ENCODE data around the gene ZNF14. TPM values are rescaled to one million over a fixed set of nuclear protein-coding genes. Genes with fewer than 3 reads are reported as not detected.

Gene ZNF14
- total and polyA plus RNA-seq, 9 of the 15 experiments (the other 6 are each of a cell fraction or from before 2014, with no cell fraction given), result 1.9 to 7.0 (median 4.0) TPM

DNA sequence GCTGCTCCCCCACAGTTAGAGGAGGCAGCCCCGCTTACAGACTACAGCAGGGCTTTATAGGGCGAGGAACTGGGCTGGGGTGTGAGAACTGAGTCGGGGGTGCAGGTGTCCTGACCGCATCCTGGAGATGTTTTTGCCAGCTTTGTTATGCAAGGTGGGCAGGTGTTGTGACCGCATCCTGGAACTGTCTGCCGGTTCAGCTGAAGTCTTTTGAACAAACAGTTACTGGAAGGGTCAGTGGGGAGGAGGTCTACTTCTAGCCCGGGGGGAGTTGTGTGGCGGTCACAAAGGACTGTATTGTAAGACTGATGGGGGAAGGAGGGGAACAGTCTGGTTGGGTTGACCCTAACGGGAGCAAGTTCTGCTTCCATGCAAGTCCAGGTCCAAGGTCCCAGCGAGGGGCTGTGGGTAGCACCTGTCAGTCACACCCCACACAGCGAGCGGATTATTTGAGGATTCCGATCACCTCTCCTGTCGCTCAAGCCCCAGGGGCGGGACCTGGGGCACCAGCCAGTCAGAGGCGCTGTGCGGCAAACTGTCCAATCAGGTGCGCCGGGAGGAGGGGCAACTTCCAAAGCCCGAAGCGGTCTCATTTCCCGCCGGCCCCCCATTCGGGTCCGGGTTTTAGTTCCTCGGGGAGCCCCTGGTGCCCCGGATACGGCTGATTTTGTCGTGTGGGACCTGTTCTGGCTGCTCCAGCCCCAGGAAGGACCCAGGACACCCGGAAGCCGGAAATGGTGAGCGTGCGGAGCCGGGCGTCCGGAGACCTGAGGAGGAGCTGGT is 64.5 kb downstream of the ZNF14 start, which contains the start of gene ZNF101 (continued):
- TF ChIP-seq ZNF197 (CRISPR knock-in tag; IDR thresholded peaks at IDR 0.05; ENCODE audit: low read depth) (no peak), GTF2A2 (tag; IDR thresholded peaks at IDR 0.05) (no peak), RFX5 (IDR thresholded peaks at IDR 0.05; ENCODE audit: low read depth, low read length) (no peak), FOXJ2 (tag; IDR thresholded peaks at IDR 0.05) (no peak), ILF3 (IDR thresholded peaks at IDR 0.05; ENCODE audit: borderline replicate concordance) (no peak), CC2D1A (IDR thresholded peaks at IDR 0.05) (no peak), CHD2 (IDR thresholded peaks at IDR 0.05; ENCODE audit: low read depth, low read length) (peak; percentile 80), ZNF408 (CRISPR knock-in tag; IDR thresholded peaks at IDR 0.05; ENCODE audit: low read depth) (no peak), NR3C1 (CRISPR knock-in tag; IDR thresholded peaks at IDR 0.05) (no peak), SNIP1 (IDR thresholded peaks at IDR 0.05; ENCODE audit: low read depth) (no peak), SIRT6 (IDR thresholded peaks at IDR 0.05; ENCODE audit: low read depth, low read length) (no peak), RAD21 (CRISPR knock-in tag; conservative IDR thresholded peaks at IDR 0.05 in 1 of 2, IDR thresholded peaks at IDR 0.05 in 1 of 2) (no peak), KAT8 (IDR thresholded peaks at IDR 0.05; ENCODE audit: low read depth) (no peak), HDAC2 (IDR thresholded peaks at IDR 0.05) (no peak), HOXB6 (CRISPR knock-in tag; IDR thresholded peaks at IDR 0.05; ENCODE audit: borderline replicate concordance) (no peak), ETV1 (tag; conservative IDR thresholded peaks at IDR 0.05; ENCODE audit: low read depth) (peak; percentile 72), MXI1 (IDR thresholded peaks at IDR 0.05; ENCODE audit: low read depth, low read length) (no peak), DDX20 (tag; IDR thresholded peaks at IDR 0.05; ENCODE audit: low read depth) (no peak), COPS2 (conservative IDR thresholded peaks at IDR 0.05) (no peak), TEAD4 (IDR thresholded peaks at IDR 0.05; ENCODE audit: low read length) (no peak), TEAD4 (CRISPR knock-in tag; IDR thresholded peaks at IDR 0.05; ENCODE audit: borderline replicate concordance) (no peak)
- TF ChIP-seq, protein P1, sequence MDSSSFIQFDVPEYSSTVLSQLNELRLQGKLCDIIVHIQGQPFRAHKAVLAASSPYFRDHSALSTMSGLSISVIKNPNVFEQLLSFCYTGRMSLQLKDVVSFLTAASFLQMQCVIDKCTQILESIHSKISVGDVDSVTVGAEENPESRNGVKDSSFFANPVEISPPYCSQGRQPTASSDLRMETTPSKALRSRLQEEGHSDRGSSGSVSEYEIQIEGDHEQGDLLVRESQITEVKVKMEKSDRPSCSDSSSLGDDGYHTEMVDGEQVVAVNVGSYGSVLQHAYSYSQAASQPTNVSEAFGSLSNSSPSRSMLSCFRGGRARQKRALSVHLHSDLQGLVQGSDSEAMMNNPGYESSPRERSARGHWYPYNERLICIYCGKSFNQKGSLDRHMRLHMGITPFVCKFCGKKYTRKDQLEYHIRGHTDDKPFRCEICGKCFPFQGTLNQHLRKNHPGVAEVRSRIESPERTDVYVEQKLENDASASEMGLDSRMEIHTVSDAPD (CRISPR knock-in tag; IDR thresholded peaks at IDR 0.05), result no peak
- TF ChIP-seq, protein P2, sequence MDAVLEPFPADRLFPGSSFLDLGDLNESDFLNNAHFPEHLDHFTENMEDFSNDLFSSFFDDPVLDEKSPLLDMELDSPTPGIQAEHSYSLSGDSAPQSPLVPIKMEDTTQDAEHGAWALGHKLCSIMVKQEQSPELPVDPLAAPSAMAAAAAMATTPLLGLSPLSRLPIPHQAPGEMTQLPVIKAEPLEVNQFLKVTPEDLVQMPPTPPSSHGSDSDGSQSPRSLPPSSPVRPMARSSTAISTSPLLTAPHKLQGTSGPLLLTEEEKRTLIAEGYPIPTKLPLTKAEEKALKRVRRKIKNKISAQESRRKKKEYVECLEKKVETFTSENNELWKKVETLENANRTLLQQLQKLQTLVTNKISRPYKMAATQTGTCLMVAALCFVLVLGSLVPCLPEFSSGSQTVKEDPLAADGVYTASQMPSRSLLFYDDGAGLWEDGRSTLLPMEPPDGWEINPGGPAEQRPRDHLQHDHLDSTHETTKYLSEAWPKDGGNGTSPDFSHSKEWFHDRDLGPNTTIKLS (IDR thresholded peaks at IDR 0.05; ENCODE audit: borderline replicate concordance, low read depth), result no peak
- TF ChIP-seq, protein P3, sequence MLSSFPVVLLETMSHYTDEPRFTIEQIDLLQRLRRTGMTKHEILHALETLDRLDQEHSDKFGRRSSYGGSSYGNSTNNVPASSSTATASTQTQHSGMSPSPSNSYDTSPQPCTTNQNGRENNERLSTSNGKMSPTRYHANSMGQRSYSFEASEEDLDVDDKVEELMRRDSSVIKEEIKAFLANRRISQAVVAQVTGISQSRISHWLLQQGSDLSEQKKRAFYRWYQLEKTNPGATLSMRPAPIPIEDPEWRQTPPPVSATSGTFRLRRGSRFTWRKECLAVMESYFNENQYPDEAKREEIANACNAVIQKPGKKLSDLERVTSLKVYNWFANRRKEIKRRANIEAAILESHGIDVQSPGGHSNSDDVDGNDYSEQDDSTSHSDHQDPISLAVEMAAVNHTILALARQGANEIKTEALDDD (IDR thresholded peaks at IDR 0.05), result no peak
- TF ChIP-seq, protein P4, sequence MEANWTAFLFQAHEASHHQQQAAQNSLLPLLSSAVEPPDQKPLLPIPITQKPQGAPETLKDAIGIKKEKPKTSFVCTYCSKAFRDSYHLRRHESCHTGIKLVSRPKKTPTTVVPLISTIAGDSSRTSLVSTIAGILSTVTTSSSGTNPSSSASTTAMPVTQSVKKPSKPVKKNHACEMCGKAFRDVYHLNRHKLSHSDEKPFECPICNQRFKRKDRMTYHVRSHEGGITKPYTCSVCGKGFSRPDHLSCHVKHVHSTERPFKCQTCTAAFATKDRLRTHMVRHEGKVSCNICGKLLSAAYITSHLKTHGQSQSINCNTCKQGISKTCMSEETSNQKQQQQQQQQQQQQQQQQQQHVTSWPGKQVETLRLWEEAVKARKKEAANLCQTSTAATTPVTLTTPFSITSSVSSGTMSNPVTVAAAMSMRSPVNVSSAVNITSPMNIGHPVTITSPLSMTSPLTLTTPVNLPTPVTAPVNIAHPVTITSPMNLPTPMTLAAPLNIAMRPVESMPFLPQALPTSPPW (CRISPR knock-in tag; IDR thresholded peaks at IDR 0.05), result peak; percentile 52; the same call in 1 of the 2 replicates

Measured in K562 (cell line).